MM.1S (cell line): ENCODE data around the gene PIGC.

Source experiments
- DNase-seq: peaks from one replicate; pipeline ENCODE4 v3.0.0-alpha.2; 2015
- H2AFZ ChIP-seq: fragments of 300-600 bp; sonication (generic); 2 replicates; pipeline ENCODE4 v1.6.0; 2016; ENCODE audit warnings: antibody characterized with exemption, low read length
- H3F3A ChIP-seq: fragments of 300-600 bp; sonication (generic); 2 replicates; pipeline ENCODE4 v1.6.1; 2016; ENCODE audit warnings: mild to moderate bottlenecking, antibody characterized with exemption, low read length, moderate library complexity, mixed read lengths; ENCODE audit not compliant: insufficient read depth
- H3K27ac ChIP-seq: fragments of 300-600 bp; sonication (generic); 2 replicates; pipeline ENCODE4 v1.5.1; 2016; ENCODE audit warnings: mild to moderate bottlenecking, low read length
- H3K27me3 ChIP-seq: fragments of 300-600 bp; sonication (generic); replicated peaks from 2 replicates; pipeline ENCODE4 v1.6.0; 2016; ENCODE audit warnings: low read length; ENCODE audit not compliant: insufficient read depth
- H3K36me3 ChIP-seq: fragments of 300-600 bp; sonication (generic); replicated peaks from 2 replicates; pipeline ENCODE4 v1.6.1; 2016; ENCODE audit warnings: mild to moderate bottlenecking, low read length, mixed read lengths; ENCODE audit not compliant: insufficient read depth
- H3K4me1 ChIP-seq: fragments of 300-600 bp; sonication (generic); 2 replicates; pipeline ENCODE4 v1.6.1; 2016; ENCODE audit warnings: low read length, mixed read lengths
- H3K4me2 ChIP-seq: fragments of 300-600 bp; sonication (generic); 2 replicates; pipeline ENCODE4 v1.6.0; 2016; ENCODE audit warnings: low read depth, low read length
- H3K4me3 ChIP-seq: fragments of 300-600 bp; sonication (generic); 2 replicates; pipeline ENCODE4 v1.5.1; 2016; ENCODE audit warnings: low read length, mixed read lengths
- H3K79me2 ChIP-seq: fragments of 300-600 bp; sonication (generic); 2 replicates; pipeline ENCODE4 v1.6.1; 2016; ENCODE audit warnings: mixed run types, low read length, mixed read lengths
- H3K9ac ChIP-seq: fragments of 300-600 bp; sonication (generic); 2 replicates; pipeline ENCODE4 v1.6.1; 2016; ENCODE audit warnings: low read length, mixed read lengths
- H3K9me2 ChIP-seq: fragments of 300-600 bp; sonication (generic); replicated peaks from 2 replicates; pipeline ENCODE4 v1.6.1; 2016; ENCODE audit warnings: mild to moderate bottlenecking, low read length, mixed read lengths; ENCODE audit not compliant: insufficient read depth
- H3K9me3 ChIP-seq: fragments of 300-600 bp; sonication (generic); replicated peaks from 2 replicates; pipeline ENCODE4 v1.6.1; 2016; ENCODE audit warnings: mild to moderate bottlenecking, low read length, mixed read lengths; ENCODE audit not compliant: insufficient read depth
- H4K20me1 ChIP-seq: fragments of 300-600 bp; sonication (generic); 2 replicates; pipeline ENCODE4 v1.6.1; 2016; ENCODE audit warnings: mild to moderate bottlenecking, low read length, moderate library complexity, mixed read lengths; ENCODE audit not compliant: insufficient read depth
- EZH2 ChIP-seq: fragments of 300-600 bp; sonication (generic); optimal IDR thresholded peaks from 2 replicates; pipeline ENCODE3; 2017; ENCODE audit warnings: low read depth, mild to moderate bottlenecking, antibody characterized with exemption, low read length, mixed read lengths
- EZH2phosphoT487 ChIP-seq: fragments of 300-600 bp; sonication (generic); IDR thresholded peaks from 2 replicates; pipeline ENCODE4 v1.6.1; 2018; ENCODE audit warnings: antibody characterized with exemption, low read length
- TF ChIP-seq, protein P1 (sequence below): fragments of 300-600 bp; sonication (generic); IDR thresholded peaks from 2 replicates; pipeline ENCODE4 v1.5.1; 2016; ENCODE audit warnings: antibody characterized with exemption, low read length, mixed read lengths

Gene PIGC

DNA sequence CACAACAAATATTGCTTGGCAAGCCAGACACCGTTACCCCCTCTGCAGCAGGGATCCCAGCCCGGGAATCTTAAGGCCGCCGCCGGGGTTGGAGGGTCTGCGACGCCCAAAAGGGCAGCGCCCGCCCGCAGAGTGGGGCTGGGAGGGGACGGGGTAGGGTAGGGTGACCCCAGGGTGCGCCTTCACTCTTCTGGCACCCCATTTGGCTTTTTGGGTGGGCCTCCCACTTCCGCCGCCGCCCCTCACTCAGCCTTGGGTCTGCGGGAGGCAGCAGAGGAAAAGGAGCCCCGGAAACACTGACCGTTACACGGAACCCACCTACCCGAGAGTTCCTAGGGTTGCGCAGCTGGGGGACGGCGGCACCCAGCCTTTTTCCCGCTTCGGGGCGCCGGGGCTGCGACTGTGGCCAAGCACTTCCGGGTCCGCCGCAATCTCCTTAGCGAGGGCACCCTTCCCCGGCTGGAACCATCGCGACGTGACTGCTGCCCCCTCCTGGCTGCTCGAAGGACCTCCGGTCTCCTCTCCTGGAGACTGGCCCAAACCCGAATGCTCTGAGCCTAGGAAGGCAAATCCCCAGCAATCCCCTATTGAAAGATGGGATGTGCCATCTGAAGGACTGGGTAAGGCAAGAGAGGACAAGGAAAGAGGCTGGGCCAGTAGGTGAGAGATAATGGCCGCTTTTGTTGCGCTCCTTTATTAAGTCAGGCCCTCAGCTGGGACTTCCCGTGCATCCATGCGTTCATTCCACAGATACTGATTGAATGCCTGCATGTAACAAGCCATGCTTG lies at the start of gene PIGC:
Gene PIGC (minus strand): TSS at position 404 of the 788 bp plus-strand sequence. CDS start 1,447 bp downstream, outside the sequence.
- Histone ChIP-seq H3K9ac (peak within 1 kb of the TSS; percentile 84), H3K36me3 (0 out of 2 replicates have a peak, but pooled peaks cover 4% of the 10 kb centered on the region), H3K4me3 (peak within 1 kb of the TSS; percentile 78), H3K9me2 (no peaks in the 10 kb centered on the region), H3K27ac (no peak within 1 kb of the TSS), H3K4me2 (peak within 1 kb of the TSS; percentile 76), H3K9me3 (no peaks in the 10 kb centered on the region), H3F3A (no peaks in the 10 kb centered on the region), H3K27me3 (no peaks in the 10 kb centered on the region), H3K4me1 (peaks cover 7% of the 10 kb centered on the region), H2AFZ (peak within 1 kb of the TSS; percentile 88), H4K20me1 (no peaks in the 10 kb centered on the region), H3K79me2 (peaks cover 27% of the 10 kb centered on the region)
- DNase-seq: peak; percentile 96
- TF ChIP-seq EZH2phosphoT487: no peak
- TF ChIP-seq, protein P1, sequence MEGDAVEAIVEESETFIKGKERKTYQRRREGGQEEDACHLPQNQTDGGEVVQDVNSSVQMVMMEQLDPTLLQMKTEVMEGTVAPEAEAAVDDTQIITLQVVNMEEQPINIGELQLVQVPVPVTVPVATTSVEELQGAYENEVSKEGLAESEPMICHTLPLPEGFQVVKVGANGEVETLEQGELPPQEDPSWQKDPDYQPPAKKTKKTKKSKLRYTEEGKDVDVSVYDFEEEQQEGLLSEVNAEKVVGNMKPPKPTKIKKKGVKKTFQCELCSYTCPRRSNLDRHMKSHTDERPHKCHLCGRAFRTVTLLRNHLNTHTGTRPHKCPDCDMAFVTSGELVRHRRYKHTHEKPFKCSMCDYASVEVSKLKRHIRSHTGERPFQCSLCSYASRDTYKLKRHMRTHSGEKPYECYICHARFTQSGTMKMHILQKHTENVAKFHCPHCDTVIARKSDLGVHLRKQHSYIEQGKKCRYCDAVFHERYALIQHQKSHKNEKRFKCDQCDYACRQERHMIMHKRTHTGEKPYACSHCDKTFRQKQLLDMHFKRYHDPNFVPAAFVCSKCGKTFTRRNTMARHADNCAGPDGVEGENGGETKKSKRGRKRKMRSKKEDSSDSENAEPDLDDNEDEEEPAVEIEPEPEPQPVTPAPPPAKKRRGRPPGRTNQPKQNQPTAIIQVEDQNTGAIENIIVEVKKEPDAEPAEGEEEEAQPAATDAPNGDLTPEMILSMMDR: peak; percentile 95

DNA sequence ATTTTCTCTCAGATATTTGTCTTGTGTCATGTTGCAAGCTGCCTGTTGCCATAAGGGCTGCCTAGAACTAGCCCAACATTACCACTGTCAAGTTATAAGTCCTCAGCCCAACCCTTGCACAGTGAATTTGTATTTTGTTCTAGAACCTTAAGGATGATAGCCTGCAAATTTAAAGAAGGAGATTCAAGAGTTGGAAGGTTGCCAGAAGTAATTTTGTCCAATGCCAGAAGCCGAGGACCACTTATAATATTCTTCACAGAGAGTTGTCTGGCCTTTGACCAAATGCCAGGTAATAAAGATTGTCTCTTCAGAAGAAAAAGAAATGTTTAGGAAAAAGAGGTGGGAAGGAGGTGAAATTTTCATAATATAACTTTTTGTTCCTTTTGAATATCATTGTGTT lies 48.6 kb upstream of the PIGC start:
- Histone ChIP-seq H3K9ac (no peak overlapping the region), H4K20me1 (no peaks in the 10 kb centered on the region), H3K79me2 (no peaks in the 10 kb centered on the region), H3K4me2 (no peak overlapping the region), H2AFZ (no peak overlapping the region), H3K27me3 (no peaks in the 10 kb centered on the region), H3K9me2 (no peaks in the 10 kb centered on the region), H3K4me1 (no peaks in the 10 kb centered on the region), H3K27ac (no peak overlapping the region), H3K36me3 (no peaks in the 10 kb centered on the region), H3K9me3 (no peaks in the 10 kb centered on the region), H3K4me3 (no peak overlapping the region), H3F3A (no peaks in the 10 kb centered on the region)
- DNase-seq: no peak
- TF ChIP-seq EZH2: no peak
- no peak for TF ChIP-seq EZH2phosphoT487
- TF ChIP-seq, protein P1: no peak

DNA sequence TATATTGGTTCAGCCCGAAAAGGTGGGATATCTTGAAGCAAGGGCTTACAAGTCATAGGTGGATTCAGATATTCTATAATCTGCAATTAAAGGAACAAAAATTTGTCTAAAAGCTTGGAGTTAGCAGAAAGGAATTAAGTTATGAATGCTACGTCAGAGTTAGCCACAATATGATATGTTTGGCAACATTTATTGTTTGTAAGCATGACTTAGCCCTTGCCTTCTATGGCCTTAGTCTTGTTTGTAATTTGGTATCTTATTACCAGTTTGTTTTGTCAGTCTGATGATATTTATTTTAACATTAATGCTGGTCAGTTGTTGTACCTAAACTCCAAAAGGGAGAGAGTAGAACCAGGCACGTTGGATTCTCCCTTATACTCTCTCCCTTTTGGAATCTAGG lies 46.0 kb upstream of the PIGC start:
- H2AFZ ChIP-seq: no peak overlapping the region

More for the DNA sequence above, 46.0 kb upstream of the PIGC start:
- no peaks in the 10 kb centered on the region for H4K20me1 ChIP-seq
- no peak overlapping the region for H3K4me3 ChIP-seq
- no peaks in the 10 kb centered on the region for H3K36me3 ChIP-seq
- no peaks in the 10 kb centered on the region for H3K27me3 ChIP-seq
- H3K79me2 ChIP-seq: no peaks in the 10 kb centered on the region
- no peaks in the 10 kb centered on the region for H3K9me3 ChIP-seq
- H3F3A ChIP-seq: no peaks in the 10 kb centered on the region
- no peak overlapping the region for H3K9ac ChIP-seq
- H3K4me2 ChIP-seq: no peak overlapping the region
- no peak for DNase-seq
- no peak overlapping the region for H3K27ac ChIP-seq
- TF ChIP-seq EZH2 (no peak), EZH2phosphoT487 (no peak)
- TF ChIP-seq, protein P1: no peak
- no peaks in the 10 kb centered on the region for H3K4me1 ChIP-seq
- no peaks in the 10 kb centered on the region for H3K9me2 ChIP-seq
